GM21381 (cell line): ENCODE measurements around the gene TTC7B.

Source experiments
- ATAC-seq: cut with Tn5 transposase; IDR thresholded peaks from one replicate; pipeline ENCODE4 v1.9.1; 2021; ENCODE audit warnings: mild to moderate bottlenecking, moderate library complexity; ENCODE audit not compliant: unreplicated experiment

TTC7B gene

GRCh38 chr14:90500665-90501370, 315.4 kb downstream of the TTC7B start:
- no peak for ATAC-seq

- no peak for ATAC-seq
Observed at GRCh38 chr14:90499908-90500664, 316.1 kb downstream of the TTC7B start.

DNA sequence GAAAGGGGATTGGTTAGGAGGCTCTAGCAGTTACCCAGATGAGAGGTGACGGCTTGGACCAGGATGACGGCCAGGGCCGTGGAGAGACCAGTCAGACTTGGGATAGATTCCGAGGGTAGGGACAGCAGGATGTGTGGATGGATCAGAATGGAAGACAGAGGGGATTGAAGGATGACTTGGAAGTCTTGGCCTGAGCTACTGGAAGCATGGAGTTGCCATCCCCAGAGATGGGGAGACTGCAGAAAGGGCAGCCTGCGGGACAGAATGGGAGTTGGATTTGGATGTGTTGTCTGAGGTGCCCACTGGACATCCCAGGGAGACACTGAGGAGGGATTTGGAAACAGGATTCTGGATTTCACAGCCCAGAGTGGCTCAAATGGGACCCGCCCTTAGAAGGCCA, 317.1 kb downstream of the TTC7B start:
- ATAC-seq: no peak

- no peak for ATAC-seq
Observed at GRCh38 chr14:90498198-90498597, 318.0 kb downstream of the TTC7B start.

DNA sequence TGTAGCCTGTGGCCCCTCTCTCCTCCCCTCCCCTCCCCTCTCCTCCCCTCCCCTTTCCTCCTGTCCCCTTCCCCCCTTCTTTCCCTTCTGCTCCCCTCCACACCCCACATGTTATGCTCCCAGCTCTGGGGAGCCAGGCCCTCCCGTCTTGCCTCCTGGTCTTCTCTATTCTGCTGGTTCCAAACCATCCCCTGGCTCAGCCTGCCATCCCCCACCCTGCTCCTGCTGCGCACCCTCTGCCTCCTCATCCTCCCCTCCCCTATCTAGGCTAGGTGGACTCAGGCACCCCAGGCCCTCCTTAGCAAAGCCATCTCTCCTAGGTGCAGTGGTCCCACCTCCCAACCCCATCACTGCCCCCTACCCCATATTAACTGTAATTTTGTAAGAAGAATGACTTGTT, 319.9 kb downstream of the TTC7B start:
- ATAC-seq: no peak

DNA sequence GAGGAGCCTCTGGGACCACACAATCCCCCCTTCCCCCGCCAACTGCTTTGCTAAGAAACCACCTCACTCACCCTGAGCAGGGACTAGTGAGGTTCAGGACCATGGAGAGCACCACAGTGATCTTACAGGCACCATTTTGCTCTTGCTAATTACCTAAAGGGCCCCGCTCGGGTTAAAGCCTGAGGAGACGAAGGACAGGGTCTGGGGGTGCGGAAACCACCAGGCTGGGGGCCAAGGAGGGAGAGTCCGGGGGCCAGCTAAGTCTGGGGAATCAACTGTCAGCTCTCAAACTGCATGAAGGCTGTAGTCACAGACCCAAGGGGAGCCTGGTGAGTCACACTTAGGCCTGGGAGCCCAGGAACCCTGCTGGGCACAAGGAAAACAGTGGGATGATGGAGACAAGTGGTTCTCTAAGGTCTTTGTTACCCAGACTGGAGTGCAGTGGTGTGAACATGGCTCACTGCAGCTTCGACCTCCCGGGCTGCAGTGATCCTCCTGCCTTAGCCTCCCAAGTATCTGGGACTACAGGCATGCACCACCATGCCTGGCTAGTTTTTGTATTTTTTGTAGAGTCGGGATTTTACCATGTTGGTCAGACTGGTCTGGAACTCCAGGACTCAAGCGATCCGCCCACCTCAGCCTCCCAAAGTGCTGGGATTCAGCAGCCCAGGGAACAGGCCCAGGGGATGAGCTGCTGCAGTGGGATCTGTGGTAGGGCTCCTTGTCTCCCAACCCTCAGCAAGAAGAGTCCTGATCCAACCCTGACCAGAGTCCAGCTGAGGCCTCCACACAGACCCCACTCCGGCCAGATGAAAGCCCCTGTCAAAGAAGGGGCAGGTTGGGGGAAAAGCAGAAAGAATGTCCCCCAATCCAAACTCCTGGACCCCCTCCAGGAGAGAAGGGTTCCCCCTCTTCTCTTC, 320.6 kb downstream of the TTC7B start:
- ATAC-seq: no peak

DNA sequence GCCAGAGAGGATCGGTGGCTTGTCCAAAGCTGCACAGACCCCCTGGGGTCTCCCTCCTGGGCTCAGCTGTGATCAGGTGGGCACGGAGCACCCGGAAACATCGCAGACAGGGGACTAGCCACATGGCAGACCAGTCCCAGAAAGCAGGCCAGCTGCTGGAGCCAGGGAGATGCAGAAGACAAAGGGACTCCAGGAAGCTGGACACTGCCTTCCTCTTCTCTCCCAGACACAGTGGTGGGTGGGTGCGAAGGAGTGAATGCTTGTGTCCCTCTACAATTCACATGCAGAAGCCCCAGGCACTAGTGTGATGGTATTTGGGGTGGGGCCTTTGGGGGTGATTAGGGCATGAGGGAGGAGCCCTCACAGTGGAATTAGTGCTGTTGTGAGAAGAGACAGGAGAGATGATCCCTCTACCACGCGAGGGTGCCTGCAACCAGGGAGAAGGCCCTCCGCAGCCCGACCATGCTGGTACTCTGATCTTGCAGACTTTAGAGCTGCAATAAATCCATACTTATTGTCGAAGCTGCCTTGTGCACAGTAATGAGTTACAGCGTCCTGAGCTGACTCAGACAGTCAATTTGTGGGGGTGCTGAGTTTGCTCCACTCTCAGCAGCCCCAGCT, 324.2 kb downstream of the TTC7B start:
- no peak for ATAC-seq

- no peak for ATAC-seq
Observed at GRCh38 chr14:90491221-90491885, 324.9 kb downstream of the TTC7B start.

DNA sequence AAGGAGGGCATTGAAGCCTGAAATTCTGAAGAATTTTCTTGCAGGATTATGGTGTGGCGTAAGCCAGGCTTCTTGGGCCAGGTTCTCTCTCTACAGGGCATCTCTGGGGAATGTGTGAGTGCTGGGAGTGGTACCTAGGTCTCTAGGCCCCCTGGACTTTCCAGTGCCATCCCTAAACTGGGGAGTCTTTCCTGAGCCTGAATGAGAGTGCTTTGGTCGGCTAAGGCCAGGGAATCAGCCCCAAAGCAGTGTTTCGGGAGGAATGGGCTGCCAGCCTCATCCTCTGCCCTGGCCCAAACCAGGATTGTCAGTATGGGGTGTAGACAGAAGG, 325.5 kb downstream of the TTC7B start:
- no peak for ATAC-seq

- ATAC-seq: no peak
Observed at GRCh38 chr14:90489916-90490719, 326.1 kb downstream of the TTC7B start.

DNA sequence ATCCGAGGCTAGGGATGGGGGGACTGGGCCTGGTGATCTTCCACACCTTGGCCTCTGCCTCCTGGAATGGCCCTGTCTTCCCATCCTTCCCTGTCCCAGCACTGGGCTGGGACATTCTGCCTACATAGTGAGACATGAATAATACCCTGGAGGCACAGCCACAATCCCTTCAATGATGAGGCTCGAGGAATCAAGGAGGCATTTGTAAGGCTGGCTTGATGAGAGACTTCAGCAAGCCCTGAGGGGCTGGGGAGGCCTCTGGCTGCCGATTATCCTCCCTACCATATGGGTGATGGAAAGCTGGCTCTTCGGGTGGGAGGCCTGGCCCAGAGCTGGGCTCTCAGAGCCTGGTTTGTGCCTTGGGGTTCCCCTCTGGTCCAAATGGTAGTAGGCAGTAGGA, 326.9 kb downstream of the TTC7B start:
- ATAC-seq: no peak

DNA sequence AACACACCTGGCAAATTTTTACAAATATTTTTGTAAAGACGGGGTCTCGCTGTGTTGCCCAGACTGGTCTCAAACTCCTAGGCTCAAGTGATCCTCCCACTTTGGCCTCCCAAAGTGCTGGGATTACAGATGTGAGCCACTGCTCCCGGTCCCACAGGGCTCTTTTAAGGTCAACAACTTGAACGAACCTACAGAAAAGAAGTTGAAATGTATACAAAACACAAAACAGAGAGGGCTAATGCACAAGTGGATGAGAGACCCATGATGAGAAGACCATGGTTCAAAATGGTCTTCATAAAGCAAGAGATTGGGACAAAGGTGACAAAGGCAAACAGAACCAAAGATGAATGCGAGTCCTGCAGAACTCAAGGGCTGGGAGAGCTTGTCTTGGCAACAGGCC, 328.0 kb downstream of the TTC7B start:
- no peak for ATAC-seq

- ATAC-seq: no peak
Observed at GRCh38 chr14:90487462-90487861, 328.8 kb downstream of the TTC7B start.

GRCh38 chr14:90487031-90487430, 329.2 kb downstream of the TTC7B start:
- no peak for ATAC-seq

GRCh38 chr14:90484291-90484690, 331.9 kb downstream of the TTC7B start:
- no peak for ATAC-seq

GRCh38 chr14:90483571-90483974, 332.7 kb downstream of the TTC7B start:
- ATAC-seq: no peak

DNA sequence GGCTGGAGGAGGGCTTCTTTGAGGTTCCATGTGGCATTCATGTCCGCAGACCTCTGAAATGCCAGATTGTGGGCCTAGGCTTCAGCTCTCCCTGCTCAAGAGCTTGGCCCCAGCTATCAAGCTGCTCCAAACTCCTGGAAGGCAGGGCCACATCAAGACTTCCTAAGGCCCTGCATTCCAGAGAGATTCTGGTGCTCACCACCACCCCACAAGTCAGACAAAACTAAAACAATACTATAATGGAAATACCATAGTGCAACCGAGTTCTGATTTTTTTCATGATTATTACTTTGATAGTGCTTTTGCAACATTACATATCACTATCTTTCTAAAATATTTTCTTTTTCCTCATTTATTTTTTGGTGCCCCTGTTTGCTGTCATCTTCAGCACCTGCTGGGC, 333.1 kb downstream of the TTC7B start:
- ATAC-seq: no peak

DNA sequence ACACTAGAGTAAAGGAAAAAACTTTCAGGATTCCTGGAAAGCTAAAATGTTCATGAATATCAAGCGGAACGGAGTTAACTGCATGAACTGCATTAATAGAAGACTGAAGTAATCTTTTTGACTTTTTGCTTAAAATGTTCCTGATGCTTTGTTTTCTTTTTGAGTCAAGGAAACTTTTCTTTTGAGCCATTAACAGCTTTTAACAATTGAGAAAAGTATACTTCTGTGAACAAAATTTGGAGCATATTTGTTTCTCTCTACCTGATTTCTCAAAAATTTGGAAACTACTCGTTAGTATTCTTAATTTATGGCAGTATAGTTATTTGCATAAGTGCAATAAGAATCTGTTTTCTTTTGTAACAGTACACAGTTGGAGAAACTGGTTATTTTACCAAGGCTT, 340.9 kb downstream of the TTC7B start:
- ATAC-seq: no peak
